Lower leg skin (tissue), 3 donors: ENCODE data around the gene MPV17L.

Experiments used
- POLR2A ChIP-seq, 2 donors: fragments of 450-650 bp; IDR thresholded peaks; one replicate each; pipeline ENCODE4 v1.6.1; 2016 to 2017; ENCODE audit warnings: antibody characterized with exemption in 2 of 2, mild to moderate bottlenecking in 1 of 2, moderate library complexity in 1 of 2
- TF ChIP-seq, protein P1 (sequence below), 3 donors: fragments of 450-650 bp; IDR thresholded peaks; one replicate each; pipeline ENCODE4 v1.5.1; 2016; ENCODE audit warnings: antibody characterized with exemption in 3 of 3, mild to moderate bottlenecking in 3 of 3, moderate library complexity in 2 of 3

DNA sequence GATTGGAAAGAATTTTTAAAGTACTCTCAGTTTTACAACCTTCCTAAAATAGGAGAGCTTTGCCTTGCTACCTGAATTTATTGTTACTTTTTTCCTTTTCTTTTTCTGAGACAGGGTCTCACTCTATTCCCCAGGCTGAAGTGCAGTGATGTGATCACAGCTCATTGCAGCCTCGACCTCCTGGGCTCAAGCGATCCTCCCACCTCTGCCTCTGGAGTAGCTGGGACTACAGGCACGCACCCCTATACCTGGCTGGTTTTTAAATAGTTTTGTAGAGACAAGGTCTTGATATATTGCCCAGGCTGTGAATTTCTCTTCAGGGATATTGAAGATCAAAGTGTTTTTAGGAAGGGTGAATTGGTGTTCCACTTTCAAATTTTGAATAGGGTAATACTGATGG, 3.8 kb downstream of the MPV17L start:
- TF ChIP-seq, protein P1, sequence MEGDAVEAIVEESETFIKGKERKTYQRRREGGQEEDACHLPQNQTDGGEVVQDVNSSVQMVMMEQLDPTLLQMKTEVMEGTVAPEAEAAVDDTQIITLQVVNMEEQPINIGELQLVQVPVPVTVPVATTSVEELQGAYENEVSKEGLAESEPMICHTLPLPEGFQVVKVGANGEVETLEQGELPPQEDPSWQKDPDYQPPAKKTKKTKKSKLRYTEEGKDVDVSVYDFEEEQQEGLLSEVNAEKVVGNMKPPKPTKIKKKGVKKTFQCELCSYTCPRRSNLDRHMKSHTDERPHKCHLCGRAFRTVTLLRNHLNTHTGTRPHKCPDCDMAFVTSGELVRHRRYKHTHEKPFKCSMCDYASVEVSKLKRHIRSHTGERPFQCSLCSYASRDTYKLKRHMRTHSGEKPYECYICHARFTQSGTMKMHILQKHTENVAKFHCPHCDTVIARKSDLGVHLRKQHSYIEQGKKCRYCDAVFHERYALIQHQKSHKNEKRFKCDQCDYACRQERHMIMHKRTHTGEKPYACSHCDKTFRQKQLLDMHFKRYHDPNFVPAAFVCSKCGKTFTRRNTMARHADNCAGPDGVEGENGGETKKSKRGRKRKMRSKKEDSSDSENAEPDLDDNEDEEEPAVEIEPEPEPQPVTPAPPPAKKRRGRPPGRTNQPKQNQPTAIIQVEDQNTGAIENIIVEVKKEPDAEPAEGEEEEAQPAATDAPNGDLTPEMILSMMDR (IDR thresholded peaks at IDR 0.05) = no peak
- TF ChIP-seq POLR2A (IDR thresholded peaks at IDR 0.05) = no peak
